ENCODE results near the gene PHLPP1.

- TF ChIP-seq TCF4 (CRISPR knock-in tag; IDR thresholded peaks at IDR 0.05; ENCODE audit: borderline replicate concordance), result no peak
- no peak for TF ChIP-seq ESRRG (CRISPR knock-in tag; IDR thresholded peaks at IDR 0.05)
- TF ChIP-seq ZFP3 (CRISPR knock-in tag; IDR thresholded peaks at IDR 0.05), result no peak
- no peak for TF ChIP-seq ISL1 (CRISPR knock-in tag; IDR thresholded peaks at IDR 0.05)
- TF ChIP-seq TOX (CRISPR knock-in tag; IDR thresholded peaks at IDR 0.05; ENCODE audit: borderline replicate concordance), result no peak
These were observed 46.1 kb upstream of the PHLPP1 start for GRCh38 chr18:62669225-62669624.

All from SK-N-SH treated with all-trans-retinoic acid at 6 μM for 48 hours (cell line).